B cell (primary cell): ENCODE results near the gene TTLL11. TPM values are rescaled to one million over a fixed set of nuclear protein-coding genes. Genes with fewer than 3 reads are reported as not detected.

Experiments
- ATAC-seq: fragments of 200-7000 bp; cut with Tn5 transposase; one replicate; pipeline ENCODE4 v1.10.0; 2021; ENCODE audit warnings: low read depth, mild to moderate bottlenecking, moderate number of reproducible peaks, moderate library complexity
- CTCF ChIA-PET: fragments of 350-600 bp; sonication (Branson Sonifier 250); formaldehyde crosslinking; loops from one replicate; lab custom pipeline; 2021; ENCODE audit warnings: antibody characterized with exemption, inconsistent platforms; lab: Charles Lee
- POLR2A ChIA-PET: fragments of 350-600 bp; sonication (Branson Sonifier 250); formaldehyde crosslinking; loops from one replicate; lab custom pipeline; 2021; ENCODE audit warnings: antibody characterized with exemption; lab: Charles Lee
- DNase-seq: peaks from one replicate; pipeline ENCODE4 v3.0.0; 2013
- H2AFZ ChIP-seq: 2 replicates; pipeline ENCODE4 v1.6.1; 2012; ENCODE audit warnings: mild to moderate bottlenecking, low read depth, low read length; ENCODE audit not compliant: insufficient read depth, poor library complexity, severe bottlenecking
- H3K27ac ChIP-seq, 2 donors: 1 replicate in 1 of 2; 2 replicates in 1 of 2; pipeline ENCODE4 v1.5.1; 2012 to 2013; ENCODE audit warnings: low read length in 2 of 2, mild to moderate bottlenecking in 2 of 2, moderate library complexity in 1 of 2
- H3K27me3 ChIP-seq, 4 experiments: fragments of 200-600 bp in 1 of 4; sonication (generic) in 1 of 4; replicated peaks in 1 of 4; 1 replicate in 2 of 4; 2 replicates in 2 of 4; pipeline versions ENCODE4 v1.6.1 to v1.7.0; 2013 to 2016; ENCODE audit warnings: low read length in 3 of 4, mild to moderate bottlenecking in 2 of 4, mixed read lengths in 1 of 4, moderate library complexity in 1 of 4; ENCODE audit not compliant: insufficient read depth in 4 of 4, control insufficient read depth in 3 of 4; ENCODE audit errors: control extremely low read depth in 1 of 4
- H3K36me3 ChIP-seq, 2 experiments: replicated peaks in 1 of 2; 1 replicate in 1 of 2; 2 replicates in 1 of 2; pipeline versions ENCODE4 v1.6.1 to v1.7.1; 2013; ENCODE audit warnings: low read length in 1 of 2; ENCODE audit not compliant: insufficient read depth in 2 of 2, control insufficient read depth in 1 of 2; ENCODE audit errors: control extremely low read depth in 1 of 2, extremely low read depth in 1 of 2
- H3K4me1 ChIP-seq, 2 donors: fragments of 200-600 bp in 1 of 2; sonication (generic) in 1 of 2; 1 replicate in 1 of 2; 2 replicates in 1 of 2; pipeline versions ENCODE4 v1.5.1 to v1.6.1; 2013 to 2017; ENCODE audit warnings: low read length in 2 of 2; ENCODE audit not compliant: control insufficient read depth in 2 of 2, insufficient read depth in 2 of 2
- H3K4me2 ChIP-seq: replicated peaks from 2 replicates; pipeline ENCODE3; 2012; ENCODE audit warnings: mild to moderate bottlenecking, low read depth, low read length; ENCODE audit not compliant: poor library complexity, severe bottlenecking
- H3K4me3 ChIP-seq, 5 experiments: fragments of 200-600 bp in 1 of 5; sonication (generic) in 1 of 5; 1 replicate in 3 of 5; 2 replicates in 2 of 5; pipeline versions ENCODE4 v1.5.1 to v1.7.0; 2011 to 2016; ENCODE audit warnings: low read length in 4 of 5, mild to moderate bottlenecking in 4 of 5, low read depth in 2 of 5, control low read depth in 1 of 5, moderate library complexity in 1 of 5; ENCODE audit not compliant: insufficient read depth in 1 of 5; ENCODE audit errors: control extremely low read depth in 1 of 5, extremely low read depth in 1 of 5
- H3K79me2 ChIP-seq: fragments of 200-600 bp; sonication (generic); one replicate; pipeline ENCODE4 v1.6.0; 2016; ENCODE audit warnings: low read length; ENCODE audit not compliant: control insufficient read depth, insufficient read depth
- H3K9ac ChIP-seq: fragments of 200-600 bp; sonication (generic); 2 replicates; pipeline ENCODE4 v1.6.1; 2017; ENCODE audit warnings: mild to moderate bottlenecking, low read length, moderate library complexity
- H3K9me3 ChIP-seq, 3 donors: one replicate each; pipeline versions ENCODE4 v1.6.1 to v1.7.1; 2013; ENCODE audit warnings: low read length in 2 of 3; ENCODE audit not compliant: control insufficient read depth in 2 of 3, insufficient read depth in 1 of 3; ENCODE audit errors: control extremely low read depth in 1 of 3
- H4K20me1 ChIP-seq: 2 replicates; pipeline ENCODE4 v1.6.0; 2012; ENCODE audit warnings: mild to moderate bottlenecking, low read length; ENCODE audit not compliant: insufficient read depth, control insufficient read depth, poor library complexity, severe bottlenecking
- H3K27ac Mint-ChIP-seq: one replicate; pipeline ENCODE4 v1.8.0; 2021; ENCODE audit warnings: mixed read lengths
- H3K27me3 Mint-ChIP-seq: one replicate; pipeline ENCODE4 v1.8.0; 2021; ENCODE audit warnings: mixed read lengths
- H3K4me1 Mint-ChIP-seq: one replicate; pipeline ENCODE4 v1.8.0; 2021; ENCODE audit warnings: mixed read lengths
- H3K4me3 Mint-ChIP-seq: one replicate; pipeline ENCODE4 v1.8.0; 2021; ENCODE audit warnings: mixed read lengths
- H3K9me3 Mint-ChIP-seq: one replicate; pipeline ENCODE4 v1.8.0; 2022; ENCODE audit warnings: mixed read lengths; ENCODE audit not compliant: insufficient read depth
- EZH2 ChIP-seq: IDR thresholded peaks from 2 replicates; pipeline ENCODE4 v1.6.1; 2012; ENCODE audit warnings: borderline replicate concordance, low read depth, mild to moderate bottlenecking, moderate library complexity, low read length; ENCODE audit not compliant: insufficient read depth, poor library complexity, severe bottlenecking
- WGBS: methylation state at CpG from one replicate; pipeline ENCODE4 v1.1.5; 2013; ENCODE audit warnings: missing lambda C conversion rate; ENCODE audit not compliant: insufficient coverage; 5-methylcytosine and 5-hydroxymethylcytosine counted together
- intact Hi-C: fragments of 100-400 bp; cut with micrococcal nuclease; formaldehyde crosslinking; loops from one replicate; pipeline ENCODE4 v1.10.0; 2022
- polyA plus RNA-seq: library from polyadenylated mRNA; depleted of rRNA; stranded (reverse); fragments of >200 nt; gene quantifications from 2 replicates; pipeline ENCODE4 v1.2.3, GENCODE V29; 2012
- total RNA-seq, 2 donors: library from RNA; stranded (reverse); fragments of 120-200 nt in 1 of 2; gene quantifications; 1 replicate in 1 of 2; 2 replicates in 1 of 2; pipeline versions ENCODE4 v1.2.3 to v1.2.4, GENCODE V29; 2013 to 2022
- TF ChIP-seq, protein P1 (sequence below): fragments of 200-600 bp; IDR thresholded peaks from one replicate; pipeline ENCODE4 v1.8.0; 2022; ENCODE audit warnings: antibody characterized with exemption, mild to moderate bottlenecking

TTLL11 gene
- total and polyA plus RNA-seq, 2 donors (not counting 1 experiment from before 2014, with no cell fraction given), result 3.6 to 3.8 TPM

DNA sequence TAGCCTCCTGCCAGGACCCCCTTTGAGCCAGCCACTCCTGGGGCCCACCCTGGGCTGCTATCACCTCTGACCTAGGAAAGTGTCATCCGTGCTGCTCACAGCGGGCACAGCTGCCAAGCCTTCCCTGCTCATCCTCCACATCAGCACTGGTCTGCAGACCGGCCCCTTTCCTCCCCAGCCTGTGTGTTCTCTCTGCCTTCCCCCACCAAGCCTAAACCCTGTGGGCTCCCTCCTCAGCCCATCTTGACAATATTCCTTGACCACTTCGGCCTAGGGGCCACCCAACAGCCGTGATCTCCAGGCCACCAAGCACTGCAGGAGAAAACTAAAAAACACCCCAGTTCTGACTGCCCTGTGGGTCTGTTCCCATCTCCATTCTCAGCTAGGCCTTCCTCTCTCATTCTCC is 306.6 kb downstream of the TTLL11 start:
- no peak for ATAC-seq
- no peak overlapping the region for H3K27ac Mint-ChIP-seq
- Histone ChIP-seq H2AFZ (no peak overlapping the region), H3K4me1 (no peaks in the 10 kb centered on the region), H4K20me1 (no peaks in the 10 kb centered on the region), H3K9me3 (no peaks in the 10 kb centered on the region), H3K27ac (no peak overlapping the region), H3K27me3 (no peaks in the 10 kb centered on the region), H3K79me2 (no peaks in the 10 kb centered on the region), H3K9ac (no peak overlapping the region), H3K36me3 (no peaks in the 10 kb centered on the region), H3K4me3 (no peak overlapping the region), H3K4me2 (no peak overlapping the region)
- ChIA-PET CTCF (no interaction called here), POLR2A (no interaction called here)
- TF ChIP-seq, protein P1, sequence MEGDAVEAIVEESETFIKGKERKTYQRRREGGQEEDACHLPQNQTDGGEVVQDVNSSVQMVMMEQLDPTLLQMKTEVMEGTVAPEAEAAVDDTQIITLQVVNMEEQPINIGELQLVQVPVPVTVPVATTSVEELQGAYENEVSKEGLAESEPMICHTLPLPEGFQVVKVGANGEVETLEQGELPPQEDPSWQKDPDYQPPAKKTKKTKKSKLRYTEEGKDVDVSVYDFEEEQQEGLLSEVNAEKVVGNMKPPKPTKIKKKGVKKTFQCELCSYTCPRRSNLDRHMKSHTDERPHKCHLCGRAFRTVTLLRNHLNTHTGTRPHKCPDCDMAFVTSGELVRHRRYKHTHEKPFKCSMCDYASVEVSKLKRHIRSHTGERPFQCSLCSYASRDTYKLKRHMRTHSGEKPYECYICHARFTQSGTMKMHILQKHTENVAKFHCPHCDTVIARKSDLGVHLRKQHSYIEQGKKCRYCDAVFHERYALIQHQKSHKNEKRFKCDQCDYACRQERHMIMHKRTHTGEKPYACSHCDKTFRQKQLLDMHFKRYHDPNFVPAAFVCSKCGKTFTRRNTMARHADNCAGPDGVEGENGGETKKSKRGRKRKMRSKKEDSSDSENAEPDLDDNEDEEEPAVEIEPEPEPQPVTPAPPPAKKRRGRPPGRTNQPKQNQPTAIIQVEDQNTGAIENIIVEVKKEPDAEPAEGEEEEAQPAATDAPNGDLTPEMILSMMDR, result no peak
- no peak for TF ChIP-seq EZH2
- H3K27me3 Mint-ChIP-seq, result peaks cover 9% of the 10 kb centered on the region
- WGBS, result 94% methylated on average over 5 of the region's 5 CpGs
- no peak for DNase-seq
- intact Hi-C loops, result no loop called here
- H3K4me3 Mint-ChIP-seq, result no peak overlapping the region
- no peaks in the 10 kb centered on the region for H3K9me3 Mint-ChIP-seq
- peaks cover 7% of the 10 kb centered on the region for H3K4me1 Mint-ChIP-seq

DNA sequence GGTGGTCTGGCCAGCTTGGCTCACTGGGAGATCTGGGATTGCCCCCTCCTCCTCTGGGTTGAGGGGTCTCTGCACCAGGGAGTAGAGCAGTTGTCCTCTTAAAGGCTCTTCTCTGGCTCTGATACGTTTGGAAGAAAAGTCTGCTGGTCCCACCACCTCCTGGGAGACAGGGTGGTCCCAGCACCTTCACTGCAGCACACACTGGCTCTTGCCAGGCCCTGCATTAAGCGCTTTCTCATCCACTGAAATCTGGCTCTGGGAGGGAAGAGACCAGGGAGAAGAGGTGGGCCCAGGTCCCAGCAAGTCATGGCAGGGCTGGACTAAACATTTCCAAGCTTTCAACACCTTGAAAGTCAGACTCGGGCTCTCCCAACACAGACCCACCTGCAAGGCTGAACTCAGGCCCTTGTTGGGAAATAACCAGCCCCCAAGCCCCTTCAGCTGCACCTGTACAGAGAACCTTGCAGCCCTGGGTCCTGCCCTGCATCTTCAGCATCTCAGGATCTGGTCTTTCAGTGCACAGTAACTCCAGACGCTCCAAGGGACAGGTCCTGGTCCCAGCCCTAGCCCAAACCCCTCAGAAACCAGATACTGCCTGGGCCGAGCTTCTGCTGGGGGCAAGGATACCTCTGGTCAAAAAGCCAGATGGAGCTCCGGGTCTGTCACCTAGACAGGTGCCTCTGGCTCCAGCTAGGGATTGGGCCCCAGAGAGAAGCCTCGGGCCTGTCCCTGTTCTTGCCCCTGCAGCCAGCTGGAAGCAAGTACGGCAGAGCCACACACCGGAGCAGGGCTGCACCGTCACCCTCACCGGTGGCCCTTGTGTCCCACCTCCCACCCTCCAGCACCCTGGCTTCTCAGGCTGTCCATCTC is 307.2 kb downstream of the TTLL11 start:
- Mint-ChIP-seq H3K4me3 (no peak overlapping the region), H3K9me3 (no peaks in the 10 kb centered on the region), H3K4me1 (peaks cover 7% of the 10 kb centered on the region), H3K27ac (no peak overlapping the region), H3K27me3 (peaks cover 9% of the 10 kb centered on the region)
- no peak overlapping the region for H3K4me2 ChIP-seq
- no peak overlapping the region for H2AFZ ChIP-seq
- ChIA-PET CTCF (no interaction called here), POLR2A (no interaction called here)
- no peaks in the 10 kb centered on the region for H3K9me3 ChIP-seq
- H3K4me1 ChIP-seq, result no peaks in the 10 kb centered on the region
- ATAC-seq, result no peak
- H3K27me3 ChIP-seq, result no peaks in the 10 kb centered on the region
- no peak overlapping the region for H3K4me3 ChIP-seq
- WGBS, result 85% methylated on average over 10 of the region's 11 CpGs
- DNase-seq, result no peak
- TF ChIP-seq, protein P1, result no peak
- TF ChIP-seq EZH2, result no peak
- no peaks in the 10 kb centered on the region for H4K20me1 ChIP-seq
- H3K9ac ChIP-seq, result no peak overlapping the region
- H3K27ac ChIP-seq, result no peak overlapping the region
- no peaks in the 10 kb centered on the region for H3K36me3 ChIP-seq
- no peaks in the 10 kb centered on the region for H3K79me2 ChIP-seq
- intact Hi-C loops, result no loop called here
